Karpas-422 (cell line): ENCODE data around the gene ZBTB45. TPM values are rescaled to one million over a fixed set of nuclear protein-coding genes. Genes with fewer than 3 reads are reported as not detected.

Experiments used
- DNase-seq: peaks from one replicate; pipeline ENCODE4 v3.0.0-alpha.2; 2015
- H2AFZ ChIP-seq: fragments of 200-600 bp; sonication (generic); 2 replicates; pipeline ENCODE4 v1.6.1; 2014; ENCODE audit warnings: antibody characterized with exemption, low read length, mixed read lengths
- H3K27ac ChIP-seq: fragments of 200-600 bp; sonication (generic); 2 replicates; pipeline ENCODE4 v1.5.1; 2014; ENCODE audit warnings: mild to moderate bottlenecking, low read length, moderate library complexity
- H3K27me3 ChIP-seq: fragments of 200-600 bp; sonication (generic); 2 replicates; pipeline ENCODE4 v1.6.1; 2014; ENCODE audit warnings: low read length, mixed read lengths
- H3K36me3 ChIP-seq: fragments of 200-600 bp; sonication (generic); 2 replicates; pipeline ENCODE4 v1.6.1; 2014; ENCODE audit warnings: low read length, mixed read lengths; ENCODE audit not compliant: insufficient read depth
- H3K4me1 ChIP-seq: fragments of 200-600 bp; sonication (generic); 2 replicates; pipeline ENCODE4 v1.6.1; 2014; ENCODE audit warnings: mild to moderate bottlenecking, low read length, mixed read lengths
- H3K4me2 ChIP-seq: fragments of 200-600 bp; sonication (generic); 2 replicates; pipeline ENCODE4 v1.6.1; 2014; ENCODE audit warnings: low read length, low read depth, mild to moderate bottlenecking; ENCODE audit not compliant: poor library complexity, severe bottlenecking
- H3K4me3 ChIP-seq: fragments of 200-600 bp; sonication (generic); 2 replicates; pipeline ENCODE4 v1.5.1; 2014; ENCODE audit warnings: mild to moderate bottlenecking, antibody characterized with exemption, low read length, mixed read lengths
- H3K79me2 ChIP-seq: fragments of 200-600 bp; sonication (generic); 2 replicates; pipeline ENCODE4 v1.6.1; 2014; ENCODE audit warnings: mild to moderate bottlenecking, low read length, mixed read lengths
- H3K9ac ChIP-seq: fragments of 200-600 bp; sonication (generic); 2 replicates; pipeline ENCODE4 v1.6.0; 2014; ENCODE audit warnings: low read length
- H3K9me2 ChIP-seq: fragments of 200-600 bp; sonication (generic), shearing (Covaris generic); replicated peaks from 2 replicates; pipeline ENCODE4 v1.6.0; 2014; ENCODE audit warnings: mild to moderate bottlenecking, low read length, moderate library complexity; ENCODE audit not compliant: insufficient read depth
- H3K9me3 ChIP-seq: fragments of 300-700, 200-600 bp; sonication (generic); 2 replicates; pipeline ENCODE4 v1.6.1; 2014; ENCODE audit warnings: low read length, mixed read lengths
- H4K20me1 ChIP-seq: fragments of 200-600 bp; sonication (generic); 2 replicates; pipeline ENCODE4 v1.6.1; 2014; ENCODE audit warnings: mild to moderate bottlenecking, antibody characterized with exemption, low read length, low read depth; ENCODE audit not compliant: insufficient read depth
- total RNA-seq: library from RNA; depleted of rRNA; stranded (reverse); fragments of >200 nt; shearing (Covaris generic); gene quantifications from 2 replicates; pipeline ENCODE4 v1.2.3, GENCODE V29; 2014; ENCODE audit warnings: low replicate concordance

The ZBTB45 gene
- total RNA-seq, 1 experiment from 2014 or later: 2.0 TPM

DNA sequence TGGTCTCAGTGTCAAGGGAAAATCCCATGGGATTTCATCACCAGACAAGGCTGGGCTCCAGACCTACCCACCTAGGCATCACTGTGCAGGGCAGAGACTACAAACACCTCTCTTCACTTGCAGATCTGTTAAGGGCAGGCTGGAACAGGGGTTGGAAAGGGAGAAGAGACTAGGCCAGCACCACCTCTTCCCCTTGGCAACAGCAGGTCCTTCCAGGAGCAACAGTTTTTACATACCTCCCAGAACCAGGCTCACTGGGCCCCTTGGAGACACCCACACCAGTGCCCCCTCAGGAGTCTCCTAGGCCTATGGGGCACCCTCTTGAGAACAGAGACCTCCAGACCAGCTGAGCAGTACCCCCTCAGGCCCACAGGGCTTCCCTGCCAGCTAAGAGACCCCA lies 41.3 kb upstream of the ZBTB45 start:
- Histone ChIP-seq H3K9me3 (no peaks in the 10 kb centered on the region), H3K4me1 (peaks cover 57% of the 10 kb centered on the region), H3K27me3 (no peaks in the 10 kb centered on the region), H3K27ac (no peak overlapping the region), H4K20me1 (no peaks in the 10 kb centered on the region), H3K36me3 (no peaks in the 10 kb centered on the region), H3K9me2 (no peaks in the 10 kb centered on the region), H2AFZ (no peak overlapping the region), H3K4me2 (no peak overlapping the region), H3K79me2 (peaks cover 23% of the 10 kb centered on the region), H3K9ac (no peak overlapping the region), H3K4me3 (no peak overlapping the region)
- DNase-seq: peak; percentile 54

DNA sequence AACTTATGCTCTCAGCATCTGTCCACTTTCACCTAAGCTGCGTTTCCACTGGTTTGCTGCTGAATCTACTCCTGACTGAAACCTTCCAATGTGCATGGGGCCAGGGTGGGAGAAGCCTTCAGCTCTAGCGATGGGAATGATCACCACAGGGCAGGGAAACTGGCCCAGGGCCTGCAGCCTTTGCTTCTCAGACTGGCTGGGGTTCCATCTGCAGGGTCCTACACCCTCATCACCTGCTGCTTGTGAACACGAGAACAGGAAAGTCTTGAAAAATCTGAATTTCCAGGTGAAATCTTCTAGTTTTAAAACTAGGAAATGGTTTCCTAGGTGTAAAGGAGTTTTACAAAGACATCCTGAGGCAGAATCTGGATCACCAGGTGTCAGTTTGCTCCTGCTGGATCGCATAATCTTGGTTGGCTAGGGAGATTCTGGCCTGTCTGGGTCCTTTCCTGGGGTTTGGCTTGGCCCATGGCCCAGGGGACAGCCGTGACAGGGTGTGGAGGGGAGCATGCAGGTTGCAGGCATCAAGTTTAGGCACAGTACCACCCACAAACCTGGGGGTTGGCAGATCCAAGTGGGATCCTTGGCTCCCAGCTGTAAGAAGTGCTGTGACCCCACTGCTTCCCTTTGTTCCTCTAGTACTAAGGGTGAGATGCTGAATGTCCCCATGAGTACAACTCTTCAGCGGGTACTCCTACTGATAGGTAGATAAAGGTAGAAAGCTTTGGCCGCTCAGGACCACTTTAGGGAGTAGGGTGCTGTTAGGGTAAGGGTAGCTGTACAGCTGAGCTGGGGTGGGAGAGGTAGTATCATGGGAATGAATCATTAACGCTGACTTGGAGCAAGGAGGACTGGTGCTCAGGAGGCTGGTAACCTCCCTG lies 40.6 kb upstream of the ZBTB45 start:
- H3K79me2 ChIP-seq: peaks cover 23% of the 10 kb centered on the region
- no peaks in the 10 kb centered on the region for H3K36me3 ChIP-seq
- no peaks in the 10 kb centered on the region for H4K20me1 ChIP-seq
- H3K27ac ChIP-seq: peak overlapping the region; percentile 91
- H3K9ac ChIP-seq: peak overlapping the region; percentile 93
- no peaks in the 10 kb centered on the region for H3K9me2 ChIP-seq
- peaks cover 62% of the 10 kb centered on the region for H3K4me1 ChIP-seq
- DNase-seq: no peak
- H3K9me3 ChIP-seq: no peaks in the 10 kb centered on the region
- peak overlapping the region; percentile 79 for H3K4me2 ChIP-seq
- peak overlapping the region; percentile 73 for H3K4me3 ChIP-seq
- no peaks in the 10 kb centered on the region for H3K27me3 ChIP-seq
- H2AFZ ChIP-seq: no peak overlapping the region

DNA sequence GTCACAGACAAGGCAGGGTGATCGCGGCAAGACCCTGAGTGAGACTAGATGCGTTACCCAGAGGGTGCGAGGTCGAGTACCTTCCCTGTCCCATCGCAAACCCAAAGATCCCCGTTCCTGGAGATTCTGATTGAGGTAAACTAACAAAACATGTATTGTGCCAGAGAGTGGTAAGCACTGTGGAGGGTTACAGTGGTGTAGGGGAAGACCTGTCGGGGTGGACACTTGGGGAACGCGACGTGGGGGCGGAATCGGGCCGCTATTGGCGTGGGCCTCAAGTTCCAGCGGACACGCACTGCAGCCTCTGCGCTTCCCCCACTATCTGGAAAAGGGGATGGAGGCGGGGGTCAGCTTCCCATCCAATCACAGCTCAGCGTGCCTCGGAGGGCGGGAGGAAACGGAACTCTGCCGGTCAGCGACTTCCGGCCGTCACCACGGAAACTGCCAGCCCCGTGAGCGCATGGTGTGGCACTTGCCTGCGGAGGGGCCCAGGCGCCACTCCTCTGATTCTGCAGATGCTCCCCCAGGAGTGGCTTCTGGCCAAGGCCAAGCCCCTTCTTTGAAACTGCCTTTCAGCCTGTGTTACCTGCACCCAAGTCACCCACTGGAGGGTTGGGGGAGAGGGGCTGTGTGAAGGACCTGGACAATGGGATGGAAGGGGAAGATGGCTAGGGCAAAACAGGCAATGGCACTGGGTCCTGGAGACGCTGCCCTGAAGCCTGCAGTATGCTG lies 39.8 kb upstream of the ZBTB45 start:
- Histone ChIP-seq H3K9ac (peak overlapping the region; percentile 93), H4K20me1 (no peaks in the 10 kb centered on the region), H3K4me2 (peak overlapping the region; percentile 79), H3K9me2 (no peaks in the 10 kb centered on the region), H2AFZ (no peak overlapping the region), H3K9me3 (no peaks in the 10 kb centered on the region), H3K4me3 (peak overlapping the region; percentile 73), H3K36me3 (no peaks in the 10 kb centered on the region), H3K79me2 (peaks cover 23% of the 10 kb centered on the region), H3K27ac (peak overlapping the region; percentile 91), H3K27me3 (no peaks in the 10 kb centered on the region), H3K4me1 (peaks cover 65% of the 10 kb centered on the region)
- DNase-seq: peak; percentile 93

DNA sequence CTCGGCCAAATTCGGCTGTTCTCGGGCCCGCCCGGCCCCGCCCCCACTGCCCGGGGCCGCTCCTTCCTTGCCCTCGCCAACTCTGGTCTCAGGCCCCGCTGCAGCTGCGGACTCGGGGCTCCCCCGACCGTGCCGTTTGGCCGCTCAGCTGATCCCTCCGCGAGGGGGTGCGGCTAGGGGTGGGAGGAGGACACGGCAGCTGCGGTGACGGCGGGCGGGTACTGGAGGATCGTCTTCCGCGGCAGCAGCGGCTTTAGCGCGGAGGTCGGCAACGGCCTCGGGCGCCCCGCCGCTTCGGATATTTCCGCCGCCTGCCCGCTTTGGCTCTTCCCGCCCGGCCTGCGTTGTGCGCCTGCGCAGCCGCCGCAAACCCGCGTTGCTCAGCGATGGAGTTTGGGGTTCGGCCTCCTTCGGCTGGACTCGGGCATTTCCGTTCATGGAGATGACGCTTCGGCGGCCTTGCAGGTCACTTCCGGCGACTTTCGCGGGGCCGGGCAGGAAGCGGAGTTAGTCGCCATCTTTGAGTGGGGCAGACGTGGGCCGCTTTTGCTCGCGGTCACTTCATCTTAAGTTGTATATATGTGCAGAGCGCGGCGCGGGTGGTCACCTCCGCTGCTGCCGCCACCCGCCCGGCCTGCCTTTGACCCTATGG lies 39.1 kb upstream of the ZBTB45 start:
- Histone ChIP-seq H3K27ac (peak overlapping the region; percentile 91), H3K4me1 (peaks cover 62% of the 10 kb centered on the region), H3K4me3 (peak overlapping the region; percentile 73), H2AFZ (no peak overlapping the region), H3K9me3 (no peaks in the 10 kb centered on the region), H3K4me2 (peak overlapping the region; percentile 79), H3K79me2 (peaks cover 23% of the 10 kb centered on the region), H3K36me3 (no peaks in the 10 kb centered on the region), H3K9me2 (no peaks in the 10 kb centered on the region), H4K20me1 (no peaks in the 10 kb centered on the region), H3K27me3 (no peaks in the 10 kb centered on the region), H3K9ac (peak overlapping the region; percentile 93)
- peak; percentile 97 for DNase-seq

DNA sequence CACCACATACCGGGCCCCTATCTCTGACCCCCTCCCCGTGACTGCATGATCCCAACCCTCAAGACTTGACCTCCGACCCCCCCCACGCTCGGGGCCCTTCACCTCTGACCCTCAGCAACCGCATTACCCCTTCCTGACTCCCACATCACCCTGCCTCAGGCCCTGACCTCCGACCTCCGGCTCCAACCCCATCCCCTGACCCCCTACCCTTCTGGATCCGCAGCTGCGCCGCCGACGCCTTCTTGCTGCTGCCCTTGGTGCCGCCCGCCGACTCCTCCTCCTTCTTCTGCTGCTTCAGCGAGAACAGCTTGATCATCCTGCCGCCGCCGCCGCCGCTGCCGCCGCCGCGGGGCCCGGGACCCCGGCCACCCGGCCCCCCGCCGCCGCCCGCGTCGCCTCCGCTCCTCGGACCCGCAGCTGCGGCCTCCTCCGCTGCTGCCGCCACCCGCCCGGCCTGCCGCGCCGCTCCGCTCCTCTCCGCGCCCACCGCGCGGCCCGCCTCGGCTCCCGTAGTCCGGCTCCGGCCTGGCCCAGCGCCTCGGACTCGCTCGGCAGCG lies 38.5 kb upstream of the ZBTB45 start, which contains the start of gene UBE2M:
Gene UBE2M (minus strand): TSS at position 546 of the 557 bp plus-strand sequence. CDS start 230 bp downstream, at position 316.
- no peaks in the 10 kb centered on the region for H3K27me3 ChIP-seq
- H3K27ac ChIP-seq: peak within 1 kb of the TSS; percentile 91
- no peaks in the 10 kb centered on the region for H3K9me2 ChIP-seq
- peaks cover 60% of the 10 kb centered on the region for H3K4me1 ChIP-seq
- H3K9me3 ChIP-seq: no peaks in the 10 kb centered on the region
- H3K4me2 ChIP-seq: peak within 1 kb of the TSS; percentile 79
- H4K20me1 ChIP-seq: no peaks in the 10 kb centered on the region
- H2AFZ ChIP-seq: no peak within 1 kb of the TSS
- H3K36me3 ChIP-seq: no peaks in the 10 kb centered on the region
- peak within 1 kb of the TSS; percentile 93 for H3K9ac ChIP-seq
- peak within 1 kb of the TSS; percentile 80 for H3K4me3 ChIP-seq
- H3K79me2 ChIP-seq: peaks cover 23% of the 10 kb centered on the region
- peak; percentile 65 for DNase-seq

DNA sequence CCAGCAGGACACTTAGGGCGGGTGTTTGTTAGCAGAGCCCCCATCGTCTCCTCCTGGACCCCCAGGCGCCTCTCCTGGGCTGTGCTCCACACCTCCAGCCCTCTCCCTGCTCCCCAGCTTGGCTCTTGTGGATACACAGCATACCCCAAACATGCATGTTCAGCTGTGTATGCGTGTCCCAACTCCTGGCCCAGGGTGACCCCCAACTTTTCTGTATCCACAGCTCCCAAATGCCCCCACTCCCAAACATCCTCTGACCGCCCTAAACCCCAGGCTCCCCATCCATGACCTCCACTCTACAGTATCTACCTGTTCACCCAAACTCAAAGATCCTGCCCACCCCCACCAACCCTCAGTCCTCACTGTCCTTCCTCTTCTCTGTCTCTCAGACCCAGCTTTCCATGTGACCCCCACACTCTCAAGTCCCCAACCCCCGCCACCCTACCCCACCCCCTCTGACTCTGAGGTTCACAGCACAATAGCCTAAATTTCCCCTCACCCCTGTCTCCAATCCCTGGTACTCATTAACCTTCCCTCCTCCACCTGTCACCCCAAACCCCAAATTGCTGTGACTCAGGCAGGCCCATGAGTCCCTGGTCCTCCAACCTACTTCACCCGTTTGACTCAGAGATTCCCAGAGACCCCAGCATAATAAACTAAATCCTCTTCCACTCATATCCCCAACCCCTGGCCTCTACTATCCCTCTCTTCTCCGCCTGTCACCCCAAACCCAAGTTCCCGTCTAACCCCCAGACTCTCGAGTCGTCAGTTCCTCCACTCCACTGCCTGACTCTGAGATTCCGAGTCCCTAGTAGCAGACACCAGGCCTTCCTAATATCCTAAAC lies 37.8 kb upstream of the ZBTB45 start:
- Histone ChIP-seq H2AFZ (no peak overlapping the region), H3K4me1 (peaks cover 55% of the 10 kb centered on the region), H3K27ac (peak overlapping the region; percentile 75), H3K4me2 (peak overlapping the region; percentile 74), H3K9me3 (no peaks in the 10 kb centered on the region), H4K20me1 (no peaks in the 10 kb centered on the region), H3K9me2 (no peaks in the 10 kb centered on the region), H3K79me2 (peaks cover 23% of the 10 kb centered on the region), H3K9ac (peak overlapping the region; percentile 93), H3K36me3 (no peaks in the 10 kb centered on the region), H3K4me3 (peak overlapping the region; percentile 80), H3K27me3 (no peaks in the 10 kb centered on the region)
- DNase-seq: peak; percentile 51

DNA sequence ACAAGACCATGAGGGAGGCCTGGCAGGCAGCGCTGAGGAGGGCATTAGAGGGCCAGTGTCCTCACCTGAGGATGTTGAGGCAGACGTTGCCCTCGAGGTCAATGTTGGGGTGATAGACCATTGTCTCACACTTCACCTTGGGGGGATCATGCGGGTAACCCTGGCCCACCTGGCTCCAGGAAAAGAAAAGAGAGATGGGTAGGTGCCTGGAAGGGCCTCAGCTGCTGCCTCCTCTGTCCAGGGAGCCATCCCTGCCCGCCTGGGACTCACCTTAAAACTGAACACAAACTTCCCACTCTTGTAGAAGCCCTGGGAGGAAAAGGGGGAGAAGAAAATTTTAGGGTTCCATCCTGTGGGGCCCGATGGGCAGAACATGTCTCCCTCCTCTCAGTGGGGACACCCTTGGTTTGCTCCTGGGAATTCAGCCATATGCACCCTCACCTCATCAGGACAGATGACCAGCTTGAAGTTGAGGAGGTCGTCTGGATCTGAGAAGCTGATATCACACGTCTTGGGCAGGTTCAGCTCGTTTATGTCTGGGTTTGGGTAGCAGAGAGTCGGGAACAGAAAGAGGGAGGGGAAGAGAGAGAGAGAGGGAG lies 37.1 kb upstream of the ZBTB45 start:
- Histone ChIP-seq H3K9me3 (no peaks in the 10 kb centered on the region), H3K27ac (peak overlapping the region; percentile 18; the same call in 1 of the 2 replicates), H3K4me2 (peak overlapping the region; percentile 74), H3K4me3 (peak overlapping the region; percentile 80), H4K20me1 (no peaks in the 10 kb centered on the region), H3K27me3 (no peaks in the 10 kb centered on the region), H3K79me2 (peaks cover 23% of the 10 kb centered on the region), H3K36me3 (0 out of 2 replicates have a peak, but pooled peaks cover 3% of the 10 kb centered on the region), H2AFZ (no peak overlapping the region), H3K4me1 (peaks cover 53% of the 10 kb centered on the region), H3K9me2 (no peaks in the 10 kb centered on the region), H3K9ac (peak overlapping the region; percentile 93)
- no peak for DNase-seq
